Erythroblast (primary cell): ENCODE measurements around the gene TFPI2.

Experiments used
- GATA1 ChIP-seq: IDR thresholded peaks from 2 replicates; pipeline ENCODE4 v1.6.1; 2011; ENCODE audit warnings: low read depth, mild to moderate bottlenecking, control low read depth, low read length, moderate library complexity
- POLR2A ChIP-seq: IDR thresholded peaks from 2 replicates; pipeline ENCODE4 v1.6.1; 2011; ENCODE audit warnings: mild to moderate bottlenecking, low read length

DNA sequence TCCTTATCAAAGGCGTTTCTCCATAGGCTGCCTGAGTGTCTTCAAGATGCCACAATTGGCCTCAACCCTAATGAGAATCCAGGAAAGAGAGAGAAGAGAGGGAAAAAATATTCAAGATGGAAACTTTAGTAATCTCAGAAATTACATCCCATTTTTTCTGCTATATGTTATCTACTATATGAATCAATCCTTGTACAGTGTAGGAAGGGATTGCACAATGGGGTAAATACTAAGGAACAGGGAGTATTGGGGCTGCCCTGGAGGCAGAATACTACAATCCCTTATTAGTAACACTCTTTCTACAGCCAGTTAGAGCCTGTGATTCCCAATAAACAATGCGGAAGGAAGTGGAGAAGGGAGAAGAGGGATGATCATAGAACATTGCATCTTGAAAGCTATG is 27.9 kb downstream of the TFPI2 start:
- TF ChIP-seq POLR2A (no peak), GATA1 (no peak)
